HepG2 (cell line): ENCODE results near the gene TBC1D12. TPM values are rescaled to one million over a fixed set of nuclear protein-coding genes. Genes with fewer than 3 reads are reported as not detected.

Source experiments
- BRD4 ChIP-seq: sonication (generic); formaldehyde crosslinking; IDR thresholded peaks from 2 replicates; pipeline ENCODE4 v1.4.0; 2020; ENCODE audit warnings: missing genetic modification reagents
- HNF4G ChIP-seq, 2 experiments: sonication (generic) in 1 of 2; formaldehyde crosslinking in 1 of 2; IDR thresholded peaks; 2 replicates each; pipeline versions ENCODE4 v1.4.0 to v1.6.1; 2011 to 2020; ENCODE audit warnings: borderline replicate concordance in 2 of 2, low read depth in 2 of 2, mild to moderate bottlenecking in 2 of 2, low read length in 1 of 2, missing genetic modification reagents in 1 of 2, moderate library complexity in 1 of 2
- HNRNPH1 ChIP-seq: fragments of 200-400 bp; formaldehyde crosslinking; optimal IDR thresholded peaks from 2 replicates; pipeline ENCODE3; 2017; ENCODE audit warnings: mild to moderate bottlenecking, low read depth, low read length
- KDM4B ChIP-seq: sonication (generic); formaldehyde crosslinking; IDR thresholded peaks from 2 replicates; pipeline ENCODE4 v1.4.0; 2020; ENCODE audit warnings: missing genetic modification reagents
- KMT2A ChIP-seq: sonication (generic); formaldehyde crosslinking; IDR thresholded peaks from 2 replicates; pipeline ENCODE4 v1.4.0; 2020; ENCODE audit warnings: missing genetic modification reagents
- MAZ ChIP-seq, 2 experiments: sonication (generic) in 1 of 2; formaldehyde crosslinking in 1 of 2; IDR thresholded peaks; 2 replicates each; pipeline versions ENCODE4 v1.5.0 to v1.6.1; 2012 to 2020; ENCODE audit warnings: low read depth in 2 of 2, mild to moderate bottlenecking in 2 of 2, borderline replicate concordance in 1 of 2, improper control_type of control experiment in 1 of 2, low read length in 1 of 2, missing genetic modification reagents in 1 of 2, moderate library complexity in 1 of 2
- MED13 ChIP-seq: sonication (generic); formaldehyde crosslinking; IDR thresholded peaks from 2 replicates; pipeline ENCODE4 v1.5.0; 2020; ENCODE audit warnings: missing genetic modification reagents
- POLR2AphosphoS5 ChIP-seq: IDR thresholded peaks from 2 replicates; pipeline ENCODE4 v1.6.1; 2012; ENCODE audit warnings: low read depth, low read length
- RAD51 ChIP-seq: fragments of 450-650 bp; IDR thresholded peaks from 2 replicates; pipeline ENCODE4 v1.6.1; 2016; ENCODE audit warnings: borderline replicate concordance
- RBFOX2 ChIP-seq: fragments of 200-400 bp; formaldehyde crosslinking; IDR thresholded peaks from 2 replicates; pipeline ENCODE4 v1.6.1; 2017; ENCODE audit warnings: low read depth, mild to moderate bottlenecking, low read length
- RXRA ChIP-seq: sonication (generic); formaldehyde crosslinking; IDR thresholded peaks from 2 replicates; pipeline ENCODE4 v1.5.1; 2020; ENCODE audit warnings: missing genetic modification reagents
- ZKSCAN8 ChIP-seq: IDR thresholded peaks from 2 replicates; pipeline ENCODE4 v1.6.1; 2016; ENCODE audit warnings: borderline replicate concordance, missing genetic modification reagents, missing compliant biosample characterization
- ZNF205 ChIP-seq: IDR thresholded peaks from 2 replicates; pipeline ENCODE4 v1.6.1; 2018; ENCODE audit warnings: missing biosample characterization, missing genetic modification reagents
- ZNF446 ChIP-seq: sonication (generic); formaldehyde crosslinking; IDR thresholded peaks from 2 replicates; pipeline ENCODE4 v1.5.0; 2020; ENCODE audit warnings: mild to moderate bottlenecking, missing genetic modification reagents
- ZNF816 ChIP-seq: sonication (generic); formaldehyde crosslinking; IDR thresholded peaks from 2 replicates; pipeline ENCODE4 v1.8.0; 2022; ENCODE audit warnings: missing genetic modification reagents, mild to moderate bottlenecking, borderline replicate concordance
- ZNF850 ChIP-seq: sonication (generic); formaldehyde crosslinking; conservative IDR thresholded peaks from 2 replicates; pipeline ENCODE4 v1.9.0; 2021; ENCODE audit warnings: mild to moderate bottlenecking, missing genetic modification reagents
- ZSCAN9 ChIP-seq: IDR thresholded peaks from 2 replicates; pipeline ENCODE4 v1.6.1; 2016; ENCODE audit warnings: borderline replicate concordance
- polyA plus RNA-seq, 8 experiments: library from polyadenylated mRNA; depleted of rRNA in 3 of 8; stranded (reverse) in 7 of 8; unstranded in 1 of 8; fragments of >200 nt; fragmentation: Illumina TruSeq in 4 of 8; extraction: Trizol in 4 of 8; gene quantifications; 2 replicates each; pipeline versions ENCODE4 v1.2.1 to v1.2.3, GENCODE V29; 2011 to 2016; ENCODE audit warnings: low read depth in 4 of 8, missing spikeins in 1 of 8, mixed read lengths in 1 of 8; ENCODE audit not compliant: insufficient read depth in 1 of 8
- total RNA-seq, 5 experiments: library from RNA; depleted of rRNA; stranded (reverse); fragments of >200 nt; fragmentation: Illumina TruSeq; extraction: Trizol; gene quantifications; 2 replicates each; pipeline ENCODE4 v1.2.3, GENCODE V29; 2016; ENCODE audit warnings: low read depth in 1 of 5
- TF ChIP-seq, protein P1 (sequence below): sonication (generic); formaldehyde crosslinking; IDR thresholded peaks from 2 replicates; pipeline ENCODE4 v1.4.0; 2020; ENCODE audit warnings: mild to moderate bottlenecking, missing genetic modification reagents
- TF ChIP-seq, protein P2 (sequence below): sonication (generic); formaldehyde crosslinking; IDR thresholded peaks from 2 replicates; pipeline ENCODE4 v1.8.0; 2022; ENCODE audit warnings: mild to moderate bottlenecking, missing genetic modification reagents, moderate library complexity
- TF ChIP-seq, protein P3 (sequence below): sonication (generic); formaldehyde crosslinking; conservative IDR thresholded peaks from 2 replicates; pipeline ENCODE4 v1.8.0; 2022; ENCODE audit warnings: mild to moderate bottlenecking, moderate library complexity, missing genetic modification reagents

TBC1D12 gene
- total and polyA plus RNA-seq, 2 of the 13 experiments (the other 11 are each of a cell fraction or from before 2014, with no cell fraction given) = 5.7 to 6.2 TPM

DNA sequence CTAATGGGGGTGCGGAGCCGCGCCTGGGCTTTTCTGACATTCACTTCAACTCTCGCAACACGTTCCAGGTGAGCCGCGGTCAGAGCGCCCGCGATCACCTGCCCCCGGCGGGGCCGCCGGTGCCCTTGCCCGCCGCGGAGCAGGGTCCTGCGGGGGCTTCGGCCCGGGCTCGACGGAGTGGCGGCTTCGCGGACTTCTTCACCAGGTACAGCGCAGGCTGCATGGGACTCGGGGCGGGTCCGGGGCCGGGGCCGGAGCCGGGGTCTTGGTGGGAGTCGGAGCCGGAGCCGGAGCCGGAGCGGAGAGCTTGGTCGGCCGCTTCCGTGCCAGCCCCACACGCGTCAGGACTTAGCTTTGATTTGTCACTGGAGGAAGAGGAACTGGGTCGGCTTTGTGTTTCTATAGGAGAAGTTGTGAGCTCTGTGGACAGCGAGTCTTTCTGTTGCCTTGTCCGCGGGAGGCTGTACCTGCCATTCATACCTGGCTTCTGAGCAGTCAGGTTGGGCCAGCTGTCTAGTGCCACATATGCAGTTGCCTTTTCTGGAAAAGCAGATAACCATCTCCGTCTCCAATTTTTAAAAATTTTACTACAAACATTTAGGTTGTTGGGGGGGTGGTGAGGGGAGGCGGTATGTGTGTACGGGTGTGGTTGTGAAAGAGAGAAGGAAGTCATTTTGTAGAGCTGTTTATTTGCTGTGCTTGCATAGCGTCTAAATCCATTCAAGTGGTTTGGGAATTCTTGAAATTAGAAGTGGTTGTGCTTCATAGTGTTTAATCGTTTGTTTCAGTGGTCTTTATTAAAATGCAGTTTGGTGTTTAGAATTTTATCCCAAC lies 1.3 kb downstream of the TBC1D12 start (continued):
- TF ChIP-seq HNF4G (IDR thresholded peaks at IDR 0.05; ENCODE audit: borderline replicate concordance, low read depth, low read length) (no peak), HNF4G (CRISPR knock-in tag; IDR thresholded peaks at IDR 0.05; ENCODE audit: borderline replicate concordance, low read depth) (no peak), ZKSCAN8 (0 out of 2 replicates have a peak, but pooled peaks have one; percentile 26), RXRA (CRISPR knock-in tag) (0 out of 2 replicates have a peak, but pooled peaks have one; percentile 27), RBFOX2 (0 out of 2 replicates have a peak, but pooled peaks have one; percentile 11), MED13 (CRISPR knock-in tag) (0 out of 2 replicates have a peak, but pooled peaks have one; percentile 2), BRD4 (CRISPR knock-in tag) (0 out of 2 replicates have a peak, but pooled peaks have one; percentile 5), ZNF850 (CRISPR knock-in tag) (0 out of 2 replicates have a peak, but pooled peaks have one; percentile 51), KDM4B (CRISPR knock-in tag) (no peak), ZNF446 (CRISPR knock-in tag) (no peak), ZSCAN9 (no peak), KMT2A (CRISPR knock-in tag) (0 out of 2 replicates have a peak, but pooled peaks have one; percentile 15), POLR2AphosphoS5 (no peak), ZNF816 (0 out of 2 replicates have a peak, but pooled peaks have one; percentile 39), ZNF205 (0 out of 2 replicates have a peak, but pooled peaks have one; percentile 37), MAZ (IDR thresholded peaks at IDR 0.05; ENCODE audit: borderline replicate concordance, low read depth, low read length) (no peak), MAZ (CRISPR knock-in tag; IDR thresholded peaks at IDR 0.05; ENCODE audit: low read depth) (0 out of 2 replicates have a peak, but pooled peaks have one; percentile 30), RAD51 (no peak), HNRNPH1 (no peak)
- TF ChIP-seq, protein P1, sequence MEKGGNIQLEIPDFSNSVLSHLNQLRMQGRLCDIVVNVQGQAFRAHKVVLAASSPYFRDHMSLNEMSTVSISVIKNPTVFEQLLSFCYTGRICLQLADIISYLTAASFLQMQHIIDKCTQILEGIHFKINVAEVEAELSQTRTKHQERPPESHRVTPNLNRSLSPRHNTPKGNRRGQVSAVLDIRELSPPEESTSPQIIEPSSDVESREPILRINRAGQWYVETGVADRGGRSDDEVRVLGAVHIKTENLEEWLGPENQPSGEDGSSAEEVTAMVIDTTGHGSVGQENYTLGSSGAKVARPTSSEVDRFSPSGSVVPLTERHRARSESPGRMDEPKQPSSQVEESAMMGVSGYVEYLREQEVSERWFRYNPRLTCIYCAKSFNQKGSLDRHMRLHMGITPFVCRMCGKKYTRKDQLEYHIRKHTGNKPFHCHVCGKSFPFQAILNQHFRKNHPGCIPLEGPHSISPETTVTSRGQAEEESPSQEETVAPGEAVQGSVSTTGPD = no peak
- TF ChIP-seq, protein P2, sequence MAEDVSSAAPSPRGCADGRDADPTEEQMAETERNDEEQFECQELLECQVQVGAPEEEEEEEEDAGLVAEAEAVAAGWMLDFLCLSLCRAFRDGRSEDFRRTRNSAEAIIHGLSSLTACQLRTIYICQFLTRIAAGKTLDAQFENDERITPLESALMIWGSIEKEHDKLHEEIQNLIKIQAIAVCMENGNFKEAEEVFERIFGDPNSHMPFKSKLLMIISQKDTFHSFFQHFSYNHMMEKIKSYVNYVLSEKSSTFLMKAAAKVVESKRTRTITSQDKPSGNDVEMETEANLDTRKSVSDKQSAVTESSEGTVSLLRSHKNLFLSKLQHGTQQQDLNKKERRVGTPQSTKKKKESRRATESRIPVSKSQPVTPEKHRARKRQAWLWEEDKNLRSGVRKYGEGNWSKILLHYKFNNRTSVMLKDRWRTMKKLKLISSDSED = no peak
- TF ChIP-seq, protein P3, sequence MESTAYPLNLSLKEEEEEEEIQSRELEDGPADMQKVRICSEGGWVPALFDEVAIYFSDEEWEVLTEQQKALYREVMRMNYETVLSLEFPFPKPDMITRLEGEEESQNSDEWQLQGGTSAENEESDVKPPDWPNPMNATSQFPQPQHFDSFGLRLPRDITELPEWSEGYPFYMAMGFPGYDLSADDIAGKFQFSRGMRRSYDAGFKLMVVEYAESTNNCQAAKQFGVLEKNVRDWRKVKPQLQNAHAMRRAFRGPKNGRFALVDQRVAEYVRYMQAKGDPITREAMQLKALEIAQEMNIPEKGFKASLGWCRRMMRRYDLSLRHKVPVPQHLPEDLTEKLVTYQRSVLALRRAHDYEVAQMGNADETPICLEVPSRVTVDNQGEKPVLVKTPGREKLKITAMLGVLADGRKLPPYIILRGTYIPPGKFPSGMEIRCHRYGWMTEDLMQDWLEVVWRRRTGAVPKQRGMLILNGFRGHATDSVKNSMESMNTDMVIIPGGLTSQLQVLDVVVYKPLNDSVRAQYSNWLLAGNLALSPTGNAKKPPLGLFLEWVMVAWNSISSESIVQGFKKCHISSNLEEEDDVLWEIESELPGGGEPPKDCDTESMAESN (CRISPR knock-in tag) = no peak
